ENCODE measurements around the gene SLC36A4.

GRCh38 chr11:93166194-93166593 lies 31.6 kb downstream of the SLC36A4 start:
- TF ChIP-seq, protein P1, sequence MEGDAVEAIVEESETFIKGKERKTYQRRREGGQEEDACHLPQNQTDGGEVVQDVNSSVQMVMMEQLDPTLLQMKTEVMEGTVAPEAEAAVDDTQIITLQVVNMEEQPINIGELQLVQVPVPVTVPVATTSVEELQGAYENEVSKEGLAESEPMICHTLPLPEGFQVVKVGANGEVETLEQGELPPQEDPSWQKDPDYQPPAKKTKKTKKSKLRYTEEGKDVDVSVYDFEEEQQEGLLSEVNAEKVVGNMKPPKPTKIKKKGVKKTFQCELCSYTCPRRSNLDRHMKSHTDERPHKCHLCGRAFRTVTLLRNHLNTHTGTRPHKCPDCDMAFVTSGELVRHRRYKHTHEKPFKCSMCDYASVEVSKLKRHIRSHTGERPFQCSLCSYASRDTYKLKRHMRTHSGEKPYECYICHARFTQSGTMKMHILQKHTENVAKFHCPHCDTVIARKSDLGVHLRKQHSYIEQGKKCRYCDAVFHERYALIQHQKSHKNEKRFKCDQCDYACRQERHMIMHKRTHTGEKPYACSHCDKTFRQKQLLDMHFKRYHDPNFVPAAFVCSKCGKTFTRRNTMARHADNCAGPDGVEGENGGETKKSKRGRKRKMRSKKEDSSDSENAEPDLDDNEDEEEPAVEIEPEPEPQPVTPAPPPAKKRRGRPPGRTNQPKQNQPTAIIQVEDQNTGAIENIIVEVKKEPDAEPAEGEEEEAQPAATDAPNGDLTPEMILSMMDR (conservative IDR thresholded peaks at IDR 0.05; ENCODE audit: low read length) = no peak
- TF ChIP-seq EZH2phosphoT487 (IDR thresholded peaks at IDR 0.05; ENCODE audit: borderline replicate concordance) = no peak
